ENCODE measurements around the gene ACAP1. TPM values are rescaled to one million over a fixed set of nuclear protein-coding genes. Genes with fewer than 3 reads are reported as not detected.
"Not testable (repeated sequence)": the region's sequence is repeated elsewhere in the genome, so short reads cannot be mapped to it uniquely, and the experiment has no call there.

The ACAP1 gene
- total RNA-seq, 2 experiments from 2014 or later: 727 to 775 TPM

- ChIA-PET CTCF (interaction anchor here (0.9 to 2.1 kb wide), 5 partner anchors 8 to 107 kb away, joined by 3 to 11 read pairs (median 4); partner anchors contain the start of genes ACAP1 and GPS2), POLR2A (no interaction called here)
- H3K9me3 Mint-ChIP-seq: no peaks in the 10 kb centered on the region
- no peak for DNase-seq
- no peak overlapping the region for H3K4me3 Mint-ChIP-seq
- H3K27me3 Mint-ChIP-seq: no peaks in the 10 kb centered on the region
- peaks cover 42% of the 10 kb centered on the region for H3K4me1 Mint-ChIP-seq
- peaks cover 23% of the 10 kb centered on the region for H3K36me3 Mint-ChIP-seq (ENCODE audit: low read depth)
- no peak overlapping the region for H3K27ac Mint-ChIP-seq
Measured at GRCh38 chr17:7326186-7326585, 10.1 kb upstream of the ACAP1 start.

- ChIA-PET CTCF (interaction anchor here (0.6 to 2.1 kb wide), 5 partner anchors 9 to 108 kb away, joined by 3 to 7 read pairs (median 4); partner anchors contain the start of gene ACAP1), POLR2A (no interaction called here)
- Mint-ChIP-seq H3K27me3 (no peaks in the 10 kb centered on the region), H3K4me3 (no peak overlapping the region), H3K9me3 (no peaks in the 10 kb centered on the region), H3K27ac (no peak overlapping the region), H3K36me3 (ENCODE audit: low read depth) (peaks cover 17% of the 10 kb centered on the region), H3K4me1 (peaks cover 46% of the 10 kb centered on the region)
- no peak for DNase-seq
Measured at GRCh38 chr17:7327056-7327455, 9.3 kb upstream of the ACAP1 start.

GRCh38 chr17:7327501-7327900, 8.8 kb upstream of the ACAP1 start:
- POLR2A ChIA-PET: no interaction called here
- no peaks in the 10 kb centered on the region for H3K9me3 Mint-ChIP-seq
- H3K4me1 Mint-ChIP-seq: peaks cover 50% of the 10 kb centered on the region
- no peaks in the 10 kb centered on the region for H3K27me3 Mint-ChIP-seq
- DNase-seq: no peak
- no peak overlapping the region for H3K27ac Mint-ChIP-seq
- H3K4me3 Mint-ChIP-seq: no peak overlapping the region
- H3K36me3 Mint-ChIP-seq (ENCODE audit: low read depth): peaks cover 13% of the 10 kb centered on the region
- CTCF ChIA-PET: interaction anchor here (0.6 to 2.1 kb wide), 5 partner anchors 9 to 109 kb away, joined by 3 to 7 read pairs (median 4); partner anchors contain the start of gene ACAP1

- POLR2A ChIA-PET: no interaction called here
- Mint-ChIP-seq H3K4me1 (peaks cover 55% of the 10 kb centered on the region), H3K27ac (peak overlapping the region; percentile 54), H3K4me3 (peak overlapping the region; percentile 87), H3K36me3 (ENCODE audit: low read depth) (peaks cover 13% of the 10 kb centered on the region), H3K27me3 (no peaks in the 10 kb centered on the region), H3K9me3 (no peaks in the 10 kb centered on the region)
- no peak for DNase-seq
- CTCF ChIA-PET: interaction anchor here (1.0 to 2.1 kb wide), 4 partner anchors 9 to 32 kb away, joined by 3 to 7 read pairs (median 4); partner anchors contain the start of gene ACAP1
Measured at GRCh38 chr17:7328009-7328408, 8.3 kb upstream of the ACAP1 start.

- Mint-ChIP-seq H3K36me3 (ENCODE audit: low read depth) (peaks cover 11% of the 10 kb centered on the region), H3K4me1 (peaks cover 60% of the 10 kb centered on the region), H3K4me3 (peak within 1 kb of the TSS; percentile 87), H3K27me3 (no peaks in the 10 kb centered on the region), H3K9me3 (no peaks in the 10 kb centered on the region), H3K27ac (peak within 1 kb of the TSS; percentile 98)
- peak; percentile 45 for DNase-seq
- POLR2A ChIA-PET: interaction anchor here (1.0 to 1.1 kb wide), 3 partner anchors 8 to 255 kb away, joined by 3 to 6 read pairs (median 3); partner anchors contain the start of genes GPS2 and MPDU1
- CTCF ChIA-PET: interaction anchor here (1.0 to 4.7 kb wide), 8 partner anchors 10 to 255 kb away, joined by 3 to 19 read pairs (median 4); partner anchors contain the start of genes MPDU1 and TMEM95
Measured at GRCh38 chr17:7328840-7329373, 7.4 kb upstream of the ACAP1 start, which contains the start of gene NEURL4. Gene NEURL4 (minus strand): TSS chr17:7329335. CDS start chr17:7329312, 23 bp downstream.

GRCh38 chr17:7329374-7329996, 6.8 kb upstream of the ACAP1 start:
- CTCF ChIA-PET: interaction anchor here (1.0 to 4.7 kb wide), 12 partner anchors 12 to 254 kb away, joined by 3 to 19 read pairs (median 4); partner anchors contain the start of genes MPDU1, SENP3, TMEM102 and TMEM95
- peaks cover 8% of the 10 kb centered on the region for H3K36me3 Mint-ChIP-seq (ENCODE audit: low read depth)
- H3K9me3 Mint-ChIP-seq: no peaks in the 10 kb centered on the region
- H3K4me1 Mint-ChIP-seq: peaks cover 57% of the 10 kb centered on the region
- H3K27me3 Mint-ChIP-seq: no peaks in the 10 kb centered on the region
- peak overlapping the region; percentile 98 for H3K27ac Mint-ChIP-seq
- H3K4me3 Mint-ChIP-seq: peak overlapping the region; percentile 87
- POLR2A ChIA-PET: interaction anchor here (0.7 to 1.1 kb wide), 4 partner anchors 9 to 254 kb away, joined by 3 to 6 read pairs (median 3); partner anchors contain the start of genes GPS2 and MPDU1
- DNase-seq: peak; percentile 97

GRCh38 chr17:7329997-7330637, 6.2 kb upstream of the ACAP1 start:
- H3K9me3 Mint-ChIP-seq: no peaks in the 10 kb centered on the region
- POLR2A ChIA-PET: interaction anchor here (0.7 to 1.1 kb wide), 4 partner anchors 9 to 254 kb away, joined by 3 to 6 read pairs (median 3); partner anchors contain the start of genes GPS2 and MPDU1
- peak overlapping the region; percentile 98 for H3K27ac Mint-ChIP-seq
- H3K27me3 Mint-ChIP-seq: no peaks in the 10 kb centered on the region
- peak overlapping the region; percentile 87 for H3K4me3 Mint-ChIP-seq
- CTCF ChIA-PET: interaction anchor here (0.7 to 4.7 kb wide), 13 partner anchors 11 to 253 kb away, joined by 3 to 19 read pairs (median 4); partner anchors contain the start of genes MPDU1, SENP3, TMEM102 and TMEM95
- DNase-seq: peak; percentile 86
- H3K4me1 Mint-ChIP-seq: peaks cover 60% of the 10 kb centered on the region
- peaks cover 6% of the 10 kb centered on the region for H3K36me3 Mint-ChIP-seq (ENCODE audit: low read depth)

GRCh38 chr17:7330638-7331015, 5.7 kb upstream of the ACAP1 start:
- Mint-ChIP-seq H3K9me3 (no peaks in the 10 kb centered on the region), H3K4me1 (peaks cover 65% of the 10 kb centered on the region), H3K27ac (peak overlapping the region; percentile 98), H3K36me3 (ENCODE audit: low read depth) (peaks cover 6% of the 10 kb centered on the region), H3K27me3 (no peaks in the 10 kb centered on the region), H3K4me3 (peak overlapping the region; percentile 87)
- DNase-seq: no peak
- CTCF ChIA-PET: interaction anchor here (0.7 to 4.7 kb wide), 8 partner anchors 14 to 231 kb away, joined by 3 to 19 read pairs (median 5); partner anchors contain the start of genes SENP3, TMEM102 and TMEM95
- POLR2A ChIA-PET: no interaction called here

GRCh38 chr17:7332111-7332510, 4.2 kb upstream of the ACAP1 start:
- H3K27me3 Mint-ChIP-seq: no peaks in the 10 kb centered on the region
- H3K4me3 Mint-ChIP-seq: peak overlapping the region; percentile 53
- POLR2A ChIA-PET: no interaction called here
- peaks cover 3% of the 10 kb centered on the region for H3K36me3 Mint-ChIP-seq (ENCODE audit: low read depth)
- H3K9me3 Mint-ChIP-seq: no peaks in the 10 kb centered on the region
- H3K4me1 Mint-ChIP-seq: peaks cover 68% of the 10 kb centered on the region
- CTCF ChIA-PET: interaction anchor here (0.8 to 4.7 kb wide), 3 partner anchors 12 to 104 kb away, joined by 3 to 19 read pairs (median 10); partner anchors contain the start of gene TMEM102
- DNase-seq: no peak
- H3K27ac Mint-ChIP-seq: peak overlapping the region; percentile 91

- peak; percentile 61 for DNase-seq
- H3K36me3 Mint-ChIP-seq (ENCODE audit: low read depth); H3K27me3 Mint-ChIP-seq; POLR2A ChIA-PET; H3K9me3 Mint-ChIP-seq: not testable (repeated sequence)
- CTCF ChIA-PET: interaction anchor here (0.8 to 4.7 kb wide), 2 partner anchors 12 to 23 kb away, joined by 3 to 19 read pairs; no protein-coding TSS in a partner anchor
- H3K4me3 Mint-ChIP-seq: peak overlapping the region; percentile 53
- peak overlapping the region; percentile 91 for H3K27ac Mint-ChIP-seq
- H3K4me1 Mint-ChIP-seq: peaks cover 68% of the 10 kb centered on the region
Measured at GRCh38 chr17:7332600-7333069, 3.7 kb upstream of the ACAP1 start.

GRCh38 chr17:7334938-7335538, 1.3 kb upstream of the ACAP1 start:
- H3K4me3 Mint-ChIP-seq: peak overlapping the region; percentile 91
- H3K9me3 Mint-ChIP-seq: no peaks in the 10 kb centered on the region
- H3K36me3 Mint-ChIP-seq (ENCODE audit: low read depth): peaks cover 23% of the 10 kb centered on the region
- ChIA-PET POLR2A (no interaction called here), CTCF (interaction anchor here (0.9 to 3.4 kb wide), 7 partner anchors 10 to 225 kb away, joined by 3 to 29 read pairs (median 5); partner anchors contain the start of genes KCTD11 and TMEM95)
- H3K27me3 Mint-ChIP-seq: no peaks in the 10 kb centered on the region
- no peak for DNase-seq
- peak overlapping the region; percentile 97 for H3K27ac Mint-ChIP-seq
- peaks cover 66% of the 10 kb centered on the region for H3K4me1 Mint-ChIP-seq

- not testable (repeated sequence) for H3K9me3 Mint-ChIP-seq, DNase-seq, H3K27me3 Mint-ChIP-seq
- peaks cover 27% of the 10 kb centered on the region for H3K36me3 Mint-ChIP-seq (ENCODE audit: low read depth)
- ChIA-PET CTCF (interaction anchor here (0.7 to 3.7 kb wide), 11 partner anchors 9 to 225 kb away, joined by 3 to 29 read pairs (median 6); partner anchors contain the start of genes KCTD11 and TMEM95), POLR2A (interaction anchor here (0.7 to 1.1 kb wide), 3 partner anchors 15 to 238 kb away, joined by 3 to 5 read pairs (median 4); no protein-coding TSS in a partner anchor)
- peaks cover 66% of the 10 kb centered on the region for H3K4me1 Mint-ChIP-seq
- H3K4me3 Mint-ChIP-seq: peak overlapping the region; percentile 91
- peak overlapping the region; percentile 97 for H3K27ac Mint-ChIP-seq
Measured at GRCh38 chr17:7335765-7336164, 564 bp upstream of the ACAP1 start.

All from activated CD4-positive, alpha-beta T cell treated with anti-CD3 and anti-CD28 coated beads, Interleukin-2, amount 10 ng/mL, durations not matched to agents 7 days and 5 days (primary cell).